OCI-LY1 (cell line): ENCODE results near the gene DNAAF1.

Source experiments
- CTCF ChIP-seq: fragments of 200-600 bp; sonication (generic), shearing (Covaris generic); IDR thresholded peaks from 2 replicates; pipeline ENCODE4 v1.5.1; 2017; ENCODE audit warnings: mild to moderate bottlenecking, antibody characterized with exemption, low read length, moderate library complexity, mixed read lengths
- EZH2 ChIP-seq: fragments of 200-600 bp; sonication (generic), shearing (Covaris generic); IDR thresholded peaks from 2 replicates; pipeline ENCODE4 v1.8.0; 2017; ENCODE audit warnings: borderline replicate concordance, mixed run types, mild to moderate bottlenecking, antibody characterized with exemption, low read length, moderate library complexity, mixed read lengths

- TF ChIP-seq CTCF (no peak), EZH2 (no peak)
Measured at GRCh38 chr16:84161037-84161436, 15.9 kb downstream of the DNAAF1 start.
